Activated T-helper 1 cell treated with anti-CD3 and anti-CD28 coated beads, Interleukin-2, amount 50 U/mL, for 16 hours (primary cell): ENCODE data around the gene TCF12.

Experiments
- DNase-seq, 2 donors: peaks; one replicate each; pipeline ENCODE4 v3.0.0-alpha.2; 2020; ENCODE audit warnings: low read depth in 1 of 2, low spot score in 1 of 2

TCF12 gene

DNA sequence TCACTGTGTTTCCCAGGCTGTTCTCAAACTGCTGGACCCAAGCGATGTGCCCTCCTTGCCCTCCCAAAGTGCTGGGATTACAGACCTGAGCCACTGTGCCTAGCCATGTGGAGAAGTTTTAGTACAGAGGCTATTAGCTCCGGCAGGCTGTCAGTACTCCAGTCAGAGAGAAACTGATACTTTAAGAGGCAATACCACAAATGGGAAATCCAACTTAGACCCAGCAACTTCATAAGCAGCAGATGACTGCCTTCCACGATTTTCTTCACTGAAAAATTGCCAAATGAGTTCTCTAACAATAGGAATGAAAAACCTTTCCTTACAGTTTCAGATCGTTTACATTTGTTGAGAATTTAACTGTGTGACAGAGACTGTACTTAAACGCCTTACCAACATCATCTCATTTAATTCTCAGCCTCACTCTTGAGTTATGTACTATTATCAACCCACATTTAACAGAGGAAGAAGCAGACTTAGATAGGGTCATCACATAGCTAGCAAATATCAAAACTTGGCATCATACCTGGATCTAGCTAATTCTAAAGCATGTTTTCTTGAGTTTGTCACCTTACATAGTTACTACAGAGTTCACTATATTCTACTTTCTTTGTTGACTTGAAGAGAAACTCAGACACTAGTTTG lies 127.4 kb downstream of the TCF12 start:
- DNase-seq: no peak

- DNase-seq: no peak
These were observed 130.6 kb downstream of the TCF12 start for GRCh38 chr15:57048930-57049549.

- no peak for DNase-seq
These were observed 135.0 kb downstream of the TCF12 start for GRCh38 chr15:57053470-57053869.

DNA sequence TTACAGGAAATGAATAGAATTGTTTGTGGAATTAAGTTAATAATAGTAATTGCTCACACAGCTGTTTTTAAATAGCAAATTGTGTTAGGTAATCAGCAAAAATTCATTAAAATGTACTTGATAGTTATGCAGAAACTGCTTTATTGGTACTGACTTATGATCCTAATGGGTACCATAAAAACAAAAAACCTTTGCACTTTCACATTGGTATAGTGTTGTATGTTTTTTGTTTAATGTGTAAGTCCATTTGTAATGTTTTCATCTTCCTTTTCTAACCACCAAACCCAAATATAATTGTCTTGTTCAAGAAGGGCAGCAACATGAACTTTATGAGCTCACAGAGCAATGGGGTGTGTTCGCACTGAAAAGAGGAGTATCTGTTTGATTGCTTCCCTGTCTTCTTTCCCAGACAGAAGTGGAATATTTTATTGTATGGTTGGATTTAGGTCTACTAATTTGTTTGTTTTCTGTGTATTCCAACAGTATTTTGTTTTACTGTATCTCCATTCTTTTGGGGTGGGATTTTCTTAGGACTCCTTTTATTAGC lies 135.8 kb downstream of the TCF12 start:
- no peak for DNase-seq

GRCh38 chr15:57056357-57056756 lies 137.9 kb downstream of the TCF12 start:
- DNase-seq: no peak

- no peak for DNase-seq
These were observed 138.9 kb downstream of the TCF12 start for GRCh38 chr15:57057134-57057930.

DNA sequence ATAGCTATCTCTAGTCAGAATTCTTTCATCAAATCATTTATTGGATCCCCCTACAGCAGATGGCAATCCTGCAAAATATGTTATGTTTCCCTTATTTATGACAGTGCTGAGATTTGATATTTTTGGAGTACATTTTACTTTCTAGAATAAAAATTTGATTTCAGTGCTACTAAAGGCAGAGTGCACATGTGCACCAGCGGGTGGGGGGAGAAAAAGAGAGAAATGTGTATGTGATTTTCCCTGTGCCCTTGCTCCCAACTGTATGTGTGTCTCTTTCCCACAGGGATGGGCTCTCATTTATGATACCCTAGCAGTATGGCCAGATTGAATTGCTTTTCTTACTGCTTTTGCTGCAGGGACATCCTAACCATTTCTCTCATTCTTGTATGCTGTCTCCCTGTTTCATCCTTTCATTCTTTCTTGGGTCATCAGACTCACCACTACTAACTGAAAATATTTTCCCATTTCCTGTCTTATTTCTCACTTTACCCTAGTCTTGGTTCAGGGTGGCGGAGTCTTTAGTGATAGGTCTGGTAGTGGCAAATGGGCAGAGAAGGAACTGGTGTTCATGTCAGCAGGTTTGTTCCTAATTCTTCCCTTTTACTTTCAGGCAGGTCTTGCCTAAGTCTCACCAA lies 140.7 kb downstream of the TCF12 start:
- DNase-seq: no peak

DNA sequence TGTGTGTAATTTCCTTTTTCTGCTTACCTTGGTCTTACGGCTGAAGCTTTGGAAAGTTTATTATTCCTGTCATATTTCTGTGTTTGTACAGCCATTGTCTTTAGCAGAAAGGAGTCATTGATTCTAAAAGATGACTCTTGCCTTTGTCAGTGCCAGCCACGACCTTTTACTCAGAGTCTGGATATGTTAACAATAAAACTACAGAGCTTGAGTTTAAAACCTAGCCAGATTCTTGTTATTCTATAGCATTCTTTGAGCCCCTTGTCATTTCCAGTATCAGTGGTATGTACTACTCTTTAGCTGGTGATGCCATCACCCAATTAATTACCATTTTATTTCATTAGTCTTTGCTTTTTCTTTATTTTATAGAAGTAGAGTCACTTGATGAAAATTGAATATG lies 142.4 kb downstream of the TCF12 start:
- no peak for DNase-seq

GRCh38 chr15:57061281-57061680 lies 142.8 kb downstream of the TCF12 start:
- DNase-seq: no peak

DNA sequence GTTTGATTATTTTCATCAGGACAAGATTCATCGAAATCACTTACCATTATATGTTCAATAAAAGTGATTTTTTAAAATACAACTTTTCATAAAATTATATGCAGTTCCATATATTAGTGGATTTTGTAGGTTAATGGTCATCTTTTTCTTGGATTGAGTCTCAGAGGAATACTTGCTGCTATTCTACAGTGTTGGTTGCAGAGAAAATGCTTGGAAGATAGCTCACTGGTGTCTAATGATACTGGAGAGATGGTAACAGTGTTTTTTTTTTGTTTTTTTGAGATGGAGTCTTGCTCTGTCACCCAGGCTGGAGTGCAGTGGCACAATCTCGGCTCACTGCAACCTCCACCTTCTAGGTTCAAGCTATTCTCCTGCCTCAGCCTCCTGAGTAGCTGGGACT lies 143.3 kb downstream of the TCF12 start:
- DNase-seq: no peak

- DNase-seq: no peak
These were observed 145.6 kb downstream of the TCF12 start for GRCh38 chr15:57064033-57064432.

GRCh38 chr15:57069423-57069822 lies 151.0 kb downstream of the TCF12 start:
- DNase-seq: no peak

DNA sequence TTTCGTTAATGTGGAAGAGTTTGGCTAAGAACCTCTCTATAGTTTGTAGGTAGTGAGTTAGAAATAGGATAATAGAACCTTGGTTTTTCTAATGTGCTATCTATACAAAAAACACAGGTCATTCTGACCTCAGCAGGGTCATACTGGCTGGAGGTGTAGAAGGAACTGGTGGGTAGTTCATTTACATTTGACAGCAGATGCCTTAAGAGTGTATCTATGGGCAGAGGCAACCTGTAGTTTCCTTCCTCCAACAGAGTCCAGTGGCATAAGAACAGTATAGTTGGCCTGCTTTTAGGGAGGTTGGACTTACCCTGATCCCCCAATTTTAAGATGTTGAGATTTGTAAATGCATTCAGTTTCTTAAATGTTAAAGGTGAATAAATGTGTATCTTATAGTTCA lies 152.2 kb downstream of the TCF12 start:
- no peak for DNase-seq

DNA sequence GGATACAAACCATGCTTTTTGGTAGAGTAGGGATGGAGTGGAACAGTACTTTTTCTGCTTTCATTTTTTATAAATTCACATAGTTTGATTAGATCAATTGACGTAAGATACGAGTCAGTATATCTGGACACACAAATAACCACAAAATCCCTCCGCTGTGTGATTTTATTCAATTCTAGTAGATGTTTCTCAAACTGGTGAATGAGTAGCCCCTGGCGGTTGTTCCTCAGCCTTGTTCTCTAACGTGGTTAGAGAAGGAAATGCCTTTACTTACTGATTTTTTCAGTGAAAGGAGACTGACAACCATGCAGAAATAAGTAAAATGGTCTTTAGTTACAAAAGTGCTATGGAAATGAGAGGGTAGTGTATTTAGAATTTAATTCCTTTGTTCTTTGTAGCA lies 161.0 kb downstream of the TCF12 start:
- no peak for DNase-seq

- DNase-seq: no peak
These were observed 161.6 kb downstream of the TCF12 start for GRCh38 chr15:57079931-57080620.

DNA sequence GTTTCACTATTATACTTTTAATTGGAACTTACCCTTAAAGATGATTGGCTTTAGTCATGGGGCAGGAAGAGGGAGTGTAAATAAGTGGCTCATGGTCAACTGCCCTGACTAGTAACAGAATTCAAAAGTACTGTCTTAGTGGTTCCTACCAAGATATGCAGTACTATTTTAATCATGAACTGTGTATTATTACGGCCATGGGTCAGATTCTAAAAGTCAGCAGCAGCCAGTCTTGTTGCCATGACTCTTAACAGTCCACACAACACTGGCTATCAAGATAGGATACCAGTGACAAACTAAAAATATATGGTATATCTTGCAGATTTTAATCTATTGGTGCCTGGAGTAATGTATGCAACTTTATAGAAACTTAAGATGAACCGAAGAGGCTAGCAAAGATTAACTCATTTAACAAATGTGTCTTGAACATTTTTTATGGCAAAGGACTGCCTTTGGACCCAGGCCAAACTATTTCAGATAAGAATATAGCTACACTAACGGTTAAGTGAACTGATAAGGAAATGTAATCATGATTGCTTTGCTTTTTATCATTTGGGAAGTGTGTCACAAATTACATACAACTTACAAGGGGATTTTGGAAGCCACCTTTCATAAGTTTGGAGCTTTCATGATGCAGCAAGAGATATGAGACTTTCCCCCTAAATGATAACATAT lies 163.7 kb downstream of the TCF12 start:
- DNase-seq: no peak

GRCh38 chr15:57084192-57084591 lies 165.7 kb downstream of the TCF12 start:
- DNase-seq: no peak

GRCh38 chr15:57085267-57085666 lies 166.8 kb downstream of the TCF12 start:
- no peak for DNase-seq

- DNase-seq: no peak
These were observed 168.5 kb downstream of the TCF12 start for GRCh38 chr15:57086857-57087427.

GRCh38 chr15:57089815-57090495 lies 171.5 kb downstream of the TCF12 start:
- no peak for DNase-seq
